DND-41 (cell line): Measurements from ENCODE around the gene C1QL2.

Source experiments
- EZH2 ChIP-seq: IDR thresholded peaks from 3 replicates; pipeline ENCODE4 v1.6.1; 2012; ENCODE audit warnings: borderline replicate concordance, low read depth, mild to moderate bottlenecking, moderate library complexity, low read length, inconsistent platforms; ENCODE audit not compliant: severe bottlenecking
- TF ChIP-seq, protein P1 (sequence below): IDR thresholded peaks from 2 replicates; pipeline ENCODE4 v1.5.1; 2012; ENCODE audit warnings: borderline replicate concordance, low read length, moderate library complexity, mild to moderate bottlenecking; ENCODE audit not compliant: poor library complexity, severe bottlenecking; ENCODE audit errors: extremely low read depth

DNA sequence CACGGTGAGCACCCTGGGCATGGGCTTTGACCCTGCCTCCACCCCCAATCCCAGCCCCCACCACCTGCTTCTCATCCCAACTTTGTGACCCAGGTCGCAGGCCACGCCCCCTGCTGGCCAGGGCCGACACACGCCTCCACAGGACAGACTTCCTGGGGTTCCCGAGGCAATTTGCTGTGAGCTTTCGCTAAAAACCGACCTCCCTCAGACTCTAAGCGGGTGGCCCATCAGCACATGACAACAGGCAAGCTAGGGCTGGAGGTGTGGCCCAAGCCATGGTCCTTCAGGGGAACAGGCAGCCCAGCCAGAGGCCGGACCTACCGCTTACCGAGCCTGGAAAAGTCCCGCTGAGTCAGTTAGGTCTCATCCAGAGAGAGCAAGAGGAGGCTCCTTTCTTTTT, 31.9 kb downstream of the C1QL2 start:
- TF ChIP-seq, protein P1, sequence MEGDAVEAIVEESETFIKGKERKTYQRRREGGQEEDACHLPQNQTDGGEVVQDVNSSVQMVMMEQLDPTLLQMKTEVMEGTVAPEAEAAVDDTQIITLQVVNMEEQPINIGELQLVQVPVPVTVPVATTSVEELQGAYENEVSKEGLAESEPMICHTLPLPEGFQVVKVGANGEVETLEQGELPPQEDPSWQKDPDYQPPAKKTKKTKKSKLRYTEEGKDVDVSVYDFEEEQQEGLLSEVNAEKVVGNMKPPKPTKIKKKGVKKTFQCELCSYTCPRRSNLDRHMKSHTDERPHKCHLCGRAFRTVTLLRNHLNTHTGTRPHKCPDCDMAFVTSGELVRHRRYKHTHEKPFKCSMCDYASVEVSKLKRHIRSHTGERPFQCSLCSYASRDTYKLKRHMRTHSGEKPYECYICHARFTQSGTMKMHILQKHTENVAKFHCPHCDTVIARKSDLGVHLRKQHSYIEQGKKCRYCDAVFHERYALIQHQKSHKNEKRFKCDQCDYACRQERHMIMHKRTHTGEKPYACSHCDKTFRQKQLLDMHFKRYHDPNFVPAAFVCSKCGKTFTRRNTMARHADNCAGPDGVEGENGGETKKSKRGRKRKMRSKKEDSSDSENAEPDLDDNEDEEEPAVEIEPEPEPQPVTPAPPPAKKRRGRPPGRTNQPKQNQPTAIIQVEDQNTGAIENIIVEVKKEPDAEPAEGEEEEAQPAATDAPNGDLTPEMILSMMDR = peak; percentile 69
- no peak for TF ChIP-seq EZH2
